Liver (tissue), 9 donors: ENCODE results near the gene VNN1. TPM values are rescaled to one million over a fixed set of nuclear protein-coding genes. Genes with fewer than 3 reads are reported as not detected.

Source experiments
- DNase-seq: peaks from one replicate; pipeline ENCODE4 v3.0.0-alpha.2; 2017; ENCODE audit warnings: low spot score
- H3K27ac ChIP-seq, 2 donors: one replicate each; pipeline ENCODE4 v1.7.0; 2013; ENCODE audit warnings: inconsistent platforms in 2 of 2, low read length in 2 of 2, control low read depth in 1 of 2, low read depth in 1 of 2, mild to moderate bottlenecking in 1 of 2
- H3K27me3 ChIP-seq, 4 donors: one replicate each; pipeline versions ENCODE4 v1.6.1 to v1.7.0; 2013; ENCODE audit warnings: low read length in 3 of 4, inconsistent platforms in 1 of 4, mild to moderate bottlenecking in 1 of 4, moderate library complexity in 1 of 4; ENCODE audit not compliant: control insufficient read depth in 4 of 4, insufficient read depth in 4 of 4
- H3K36me3 ChIP-seq, 4 donors: one replicate each; pipeline versions ENCODE4 v1.6.1 to v1.7.0; 2013; ENCODE audit warnings: low read length in 3 of 4, mild to moderate bottlenecking in 3 of 4, low read depth in 1 of 4, moderate library complexity in 1 of 4; ENCODE audit not compliant: control insufficient read depth in 4 of 4, insufficient read depth in 3 of 4
- H3K4me1 ChIP-seq, 4 donors: one replicate each; pipeline versions ENCODE4 v1.6.1 to v1.7.0; 2013; ENCODE audit warnings: low read length in 3 of 4, mild to moderate bottlenecking in 3 of 4, moderate library complexity in 1 of 4; ENCODE audit not compliant: control insufficient read depth in 4 of 4, insufficient read depth in 4 of 4
- H3K4me3 ChIP-seq, 3 donors: one replicate each; pipeline versions ENCODE4 v1.6.1 to v1.7.0; 2013; ENCODE audit warnings: low read length in 3 of 3, control low read depth in 1 of 3, low read depth in 1 of 3, mild to moderate bottlenecking in 1 of 3
- H3K9ac ChIP-seq, 2 donors: one replicate each; pipeline ENCODE4 v1.7.0; 2013; ENCODE audit warnings: low read length in 2 of 2, mild to moderate bottlenecking in 2 of 2, moderate library complexity in 2 of 2, control low read depth in 1 of 2, low read depth in 1 of 2
- H3K9me3 ChIP-seq, 4 donors: one replicate each; pipeline versions ENCODE4 v1.6.1 to v1.7.0; 2013; ENCODE audit warnings: low read length in 3 of 4; ENCODE audit not compliant: control insufficient read depth in 4 of 4
- CTCF ChIP-seq: fragments of 150-350 bp; IDR thresholded peaks from 2 replicates; pipeline ENCODE4 v1.5.1; 2017; ENCODE audit warnings: improper control_type of control experiment, low read depth, low read length; ENCODE audit not compliant: missing input control
- RAD21 ChIP-seq, 2 donors: IDR thresholded peaks; 2 replicates each; pipeline ENCODE4 v1.6.1; 2016; ENCODE audit warnings: antibody characterized with exemption in 2 of 2, mild to moderate bottlenecking in 2 of 2
- REST ChIP-seq: IDR thresholded peaks from 2 replicates; pipeline ENCODE4 v1.6.1; 2016; ENCODE audit warnings: antibody characterized with exemption, mild to moderate bottlenecking
- SP1 ChIP-seq: IDR thresholded peaks from 2 replicates; pipeline ENCODE4 v1.6.1; 2018; ENCODE audit warnings: antibody characterized with exemption, mild to moderate bottlenecking
- TAF1 ChIP-seq: conservative IDR thresholded peaks from 2 replicates; pipeline ENCODE4 v1.6.1; 2016; ENCODE audit warnings: antibody characterized with exemption, mild to moderate bottlenecking
- YY1 ChIP-seq: IDR thresholded peaks from 2 replicates; pipeline ENCODE4 v1.6.1; 2016; ENCODE audit warnings: antibody characterized with exemption, mild to moderate bottlenecking
- ZBTB33 ChIP-seq: IDR thresholded peaks from 2 replicates; pipeline ENCODE4 v1.6.1; 2016; ENCODE audit warnings: antibody characterized with exemption
- WGBS: extraction: QIAGEN DNeasy Blood & Tissue Kit; methylation state at CpG from one replicate; pipeline ENCODE4 v1.1.7; 2013; 5-methylcytosine and 5-hydroxymethylcytosine counted together
- polyA plus RNA-seq, 2 donors: library from polyadenylated mRNA; stranded (reverse) in 1 of 2; unstranded in 1 of 2; fragments of 200-250 nt in 1 of 2; fragments of >200 nt in 1 of 2; fragmentation: Nextera tagmentation in 1 of 2; extraction: Ambion mirVana in 1 of 2; gene quantifications; one replicate each; pipeline versions ENCODE4 v1.2.1 to v1.2.3, GENCODE V29; 2013 to 2015
- total RNA-seq, 2 donors: library from RNA; depleted of rRNA; stranded (reverse); fragments of >200 nt; gene quantifications; one replicate each; pipeline ENCODE4 v1.2.3, GENCODE V29; 2014
- donor health status: healthy.
- donor health status: healthy.
- donor health status: healthy.
- donor health status: healthy.
- donor health status: healthy.

VNN1 gene
- total and polyA plus RNA-seq, 4 donors, result 2.7 to 132 (median 58.8) TPM

- Histone ChIP-seq H3K27ac (peak overlapping the region in 1 of 2 donors; percentile 22), H3K9me3 (no peaks in the 10 kb centered on the region), H3K9ac (no peak overlapping the region), H3K4me3 (no peak overlapping the region), H3K4me1 (peaks cover 3 to 11% (median 4%) of the 10 kb centered on the region in 4 donors), H3K27me3 (no peaks in the 10 kb centered on the region), H3K36me3 (peaks cover 1 to 25% (median 9%) of the 10 kb centered on the region in 4 donors)
- 74% methylated on average over 4 of the region's 4 CpGs for WGBS
- no peak for DNase-seq
- no peak for TF ChIP-seq YY1
- TF ChIP-seq RAD21 (IDR thresholded peaks at IDR 0.05), result peak in 1 of 2 donors; percentile 69
- TF ChIP-seq CTCF, result peak; percentile 7
Observed at GRCh38 chr6:132728616-132729015, 14.8 kb upstream of the VNN1 start.

- 93% methylated on average over 4 of the region's 4 CpGs for WGBS
- H3K27ac ChIP-seq, result no peak overlapping the region
Observed at GRCh38 chr6:132726608-132726975, 12.7 kb upstream of the VNN1 start.

More at GRCh38 chr6:132726608-132726975, 12.7 kb upstream of the VNN1 start:
- H3K9ac ChIP-seq, result no peak overlapping the region
- H3K36me3 ChIP-seq, result peaks cover 1 to 42% (median 25%) of the 10 kb centered on the region in 4 donors
- H3K27me3 ChIP-seq, result no peaks in the 10 kb centered on the region
- no peak overlapping the region for H3K4me3 ChIP-seq
- no peak for DNase-seq
- H3K9me3 ChIP-seq, result no peaks in the 10 kb centered on the region
- peaks cover under 1 to 11% (median 4%) of the 10 kb centered on the region in 4 donors for H3K4me1 ChIP-seq
- TF ChIP-seq REST, result no peak
- no peak for TF ChIP-seq RAD21 (IDR thresholded peaks at IDR 0.05)
- no peak for TF ChIP-seq TAF1
- no peak for TF ChIP-seq SP1
- no peak for TF ChIP-seq YY1
- TF ChIP-seq ZBTB33, result no peak
